ENCODE measurements around the gene AADACL2. TPM values are rescaled to one million over a fixed set of nuclear protein-coding genes. Genes with fewer than 3 reads are reported as not detected.

The AADACL2 gene
- total RNA-seq, 2 experiments from 2014 or later: not detected

DNA sequence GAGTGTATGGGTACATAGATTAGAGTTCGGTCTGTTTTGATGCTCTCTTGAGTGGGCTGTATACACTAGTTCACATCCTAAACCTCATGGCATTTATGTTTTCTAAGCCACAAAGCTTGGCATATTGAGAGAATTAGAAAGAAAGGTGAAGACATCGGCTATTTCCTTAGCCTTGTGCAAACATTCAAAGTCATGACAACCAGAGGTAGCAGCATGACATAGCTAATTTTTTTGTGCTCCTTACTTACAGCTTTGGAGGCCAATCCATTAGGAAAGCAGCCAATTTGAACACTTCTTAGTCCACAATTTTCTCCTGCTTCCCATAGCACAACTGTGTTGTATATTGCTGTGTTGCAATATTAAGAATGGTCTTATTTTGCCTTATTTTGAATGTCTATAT, 58.7 kb downstream of the AADACL2 start:
- no peak for TF ChIP-seq CTCF (IDR thresholded peaks at IDR 0.05)
- Mint-ChIP-seq H3K36me3 (ENCODE audit: low read depth) (no peaks in the 10 kb centered on the region), H3K4me1 (ENCODE audit: low read depth) (no peaks in the 10 kb centered on the region), H3K27me3 (peaks cover 3% of the 10 kb centered on the region), H3K27ac (no peak overlapping the region), H3K4me3 (no peak overlapping the region), H3K9me3 (no peaks in the 10 kb centered on the region)
- ChIA-PET POLR2A (no interaction called here), CTCF (no interaction called here)
- Histone ChIP-seq H3K36me3 (ENCODE audit: insufficient read depth, low read length) (no peaks in the 10 kb centered on the region), H3K9me3 (ENCODE audit: control insufficient read depth in 1 of 2, insufficient read depth in 1 of 2, low read length in 2 of 2) (no peaks in the 10 kb centered on the region), H3K27ac (ENCODE audit: low read depth in 1 of 2, low read length in 2 of 2) (no peak overlapping the region), H3K4me1 (ENCODE audit: insufficient read depth, low read length) (no peaks in the 10 kb centered on the region), H3K27me3 (ENCODE audit: control insufficient read depth in 1 of 2, insufficient read depth in 2 of 2, low read length in 2 of 2) (no peaks in the 10 kb centered on the region), H3K4me3 (ENCODE audit: low read length) (no peak overlapping the region)
- DNase-seq (no peak), ATAC-seq (ENCODE audit: poor library complexity) (no peak)
- intact Hi-C loops (cut with DNase I, micrococcal nuclease): no loop called here

- H3K27ac Mint-ChIP-seq: no peak overlapping the region
- peaks cover 3% of the 10 kb centered on the region for H3K27me3 Mint-ChIP-seq
- intact Hi-C loops (cut with DNase I, micrococcal nuclease): no loop called here
- H3K9me3 ChIP-seq (ENCODE audit: control insufficient read depth in 1 of 2, insufficient read depth in 1 of 2, low read length in 2 of 2): no peaks in the 10 kb centered on the region
- no peak overlapping the region for H3K4me3 Mint-ChIP-seq
- no peak for TF ChIP-seq CTCF (IDR thresholded peaks at IDR 0.05)
- no peak overlapping the region for H3K4me3 ChIP-seq (ENCODE audit: low read length)
- no peaks in the 10 kb centered on the region for H3K4me1 Mint-ChIP-seq (ENCODE audit: low read depth)
- ATAC-seq (ENCODE audit: poor library complexity) (no peak), DNase-seq (no peak)
- no peaks in the 10 kb centered on the region for H3K36me3 Mint-ChIP-seq (ENCODE audit: low read depth)
- H3K9me3 Mint-ChIP-seq: no peaks in the 10 kb centered on the region
- H3K27ac ChIP-seq (ENCODE audit: low read depth in 1 of 2, low read length in 2 of 2): no peak overlapping the region
- POLR2A ChIA-PET: no interaction called here
- H3K27me3 ChIP-seq (ENCODE audit: control insufficient read depth in 1 of 2, insufficient read depth in 2 of 2, low read length in 2 of 2): no peaks in the 10 kb centered on the region
- CTCF ChIA-PET: no interaction called here
- H3K4me1 ChIP-seq (ENCODE audit: insufficient read depth, low read length): no peaks in the 10 kb centered on the region
- H3K36me3 ChIP-seq (ENCODE audit: insufficient read depth, low read length): no peaks in the 10 kb centered on the region
Observed at GRCh38 chr3:151793636-151794035, 59.9 kb downstream of the AADACL2 start.

DNA sequence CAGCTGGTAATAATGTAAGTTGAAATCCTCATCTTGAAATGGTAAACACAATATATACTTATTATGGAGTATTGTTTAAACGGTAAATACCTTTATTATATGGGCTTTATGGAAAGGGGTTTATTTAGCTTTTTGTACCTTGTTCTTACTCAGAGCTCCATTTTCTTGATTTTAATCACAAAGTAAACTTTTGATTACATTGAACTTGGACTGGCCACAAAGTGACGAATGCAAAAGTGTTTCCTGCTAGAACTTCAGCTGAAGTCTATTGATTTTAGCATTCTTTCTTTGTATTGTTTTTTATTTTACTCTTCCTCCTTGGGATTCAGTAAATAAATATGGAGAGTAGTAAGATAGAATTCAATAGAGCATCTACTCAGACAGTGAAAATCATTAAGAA, 60.4 kb downstream of the AADACL2 start:
- Histone ChIP-seq H3K27me3 (ENCODE audit: control insufficient read depth in 1 of 2, insufficient read depth in 2 of 2, low read length in 2 of 2) (no peaks in the 10 kb centered on the region), H3K4me3 (ENCODE audit: low read length) (no peak overlapping the region), H3K27ac (ENCODE audit: low read depth in 1 of 2, low read length in 2 of 2) (no peak overlapping the region), H3K9me3 (ENCODE audit: control insufficient read depth in 1 of 2, insufficient read depth in 1 of 2, low read length in 2 of 2) (no peaks in the 10 kb centered on the region), H3K36me3 (ENCODE audit: insufficient read depth, low read length) (no peaks in the 10 kb centered on the region), H3K4me1 (ENCODE audit: insufficient read depth, low read length) (no peaks in the 10 kb centered on the region)
- Mint-ChIP-seq H3K36me3 (ENCODE audit: low read depth) (no peaks in the 10 kb centered on the region), H3K9me3 (no peaks in the 10 kb centered on the region), H3K4me1 (ENCODE audit: low read depth) (no peaks in the 10 kb centered on the region), H3K27ac (no peak overlapping the region), H3K27me3 (peaks cover 3% of the 10 kb centered on the region), H3K4me3 (no peak overlapping the region)
- no peak for TF ChIP-seq CTCF (IDR thresholded peaks at IDR 0.05)
- CTCF ChIA-PET: no interaction called here
- ATAC-seq (ENCODE audit: poor library complexity): no peak
- intact Hi-C loops (cut with DNase I, micrococcal nuclease): no loop called here
- DNase-seq: no peak
- POLR2A ChIA-PET: no interaction called here
